Astrocyte (in vitro differentiated cells and primary cell): ENCODE data around the gene SEMA4D.

Experiments used
- CTCF ChIP-seq: IDR thresholded peaks from 2 replicates; pipeline ENCODE4 v1.5.1; 2011; ENCODE audit warnings: low read depth, mild to moderate bottlenecking, inconsistent platforms, low read length, moderate library complexity; ENCODE audit not compliant: insufficient read depth
- EZH2 ChIP-seq: IDR thresholded peaks from 2 replicates; pipeline ENCODE4 v1.6.1; 2012; ENCODE audit warnings: mild to moderate bottlenecking, low read length, inconsistent platforms; ENCODE audit not compliant: insufficient read depth

GRCh38 chr9:89466451-89467277, 31.2 kb downstream of the SEMA4D start:
- no peak for TF ChIP-seq CTCF
- TF ChIP-seq EZH2, result no peak
